Putamen (tissue), 1 donor: Measurements from ENCODE around the gene WDR46.
"Not testable (repeated sequence)": the region's sequence is repeated elsewhere in the genome, so short reads cannot be mapped to it uniquely, and the experiment has no call there.

Source experiments
- DNase-seq: peaks from one replicate; pipeline ENCODE4 v3.0.0-alpha.2; 2016; ENCODE audit warnings: low spot score

The WDR46 gene

GRCh38 chr6:33271117-33271467, 17.9 kb downstream of the WDR46 start:
- DNase-seq, result no peak

- no peak for DNase-seq
Observed at GRCh38 chr6:33264015-33264414, 25.0 kb downstream of the WDR46 start.

GRCh38 chr6:33262490-33262889, 26.5 kb downstream of the WDR46 start:
- DNase-seq, result not testable (repeated sequence)

GRCh38 chr6:33259032-33259431, 30.0 kb downstream of the WDR46 start:
- no peak for DNase-seq

- no peak for DNase-seq
Observed at GRCh38 chr6:33254591-33254990, 34.4 kb downstream of the WDR46 start.

GRCh38 chr6:33252759-33253158, 36.3 kb downstream of the WDR46 start:
- no peak for DNase-seq

GRCh38 chr6:33251395-33252012, 37.5 kb downstream of the WDR46 start:
- DNase-seq, result no peak

GRCh38 chr6:33250731-33251130, 38.3 kb downstream of the WDR46 start:
- no peak for DNase-seq

GRCh38 chr6:33249732-33250630, 39.1 kb downstream of the WDR46 start:
- no peak for DNase-seq

- peak; percentile 99 for DNase-seq
Observed at GRCh38 chr6:33248932-33249731, 39.9 kb downstream of the WDR46 start.

- no peak for DNase-seq
Observed at GRCh38 chr6:33248643-33248931, 40.5 kb downstream of the WDR46 start.

- DNase-seq, result peak; percentile 84
Observed at GRCh38 chr6:33247977-33248642, 40.9 kb downstream of the WDR46 start.

- no peak for DNase-seq
Observed at GRCh38 chr6:33243476-33243875, 45.6 kb downstream of the WDR46 start.

- no peak for DNase-seq
Observed at GRCh38 chr6:33241968-33242367, 47.1 kb downstream of the WDR46 start.

GRCh38 chr6:33237741-33238140, 51.3 kb downstream of the WDR46 start:
- DNase-seq, result no peak

- no peak for DNase-seq
Observed at GRCh38 chr6:33236852-33237251, 52.2 kb downstream of the WDR46 start.

GRCh38 chr6:33236328-33236727, 52.7 kb downstream of the WDR46 start:
- no peak for DNase-seq

- DNase-seq, result no peak
Observed at GRCh38 chr6:33235221-33235634, 53.8 kb downstream of the WDR46 start.
